Liver (tissue), 9 donors: ENCODE data around the gene ZSWIM4. TPM values are rescaled to one million over a fixed set of nuclear protein-coding genes. Genes with fewer than 3 reads are reported as not detected.

Experiments used
- DNase-seq: peaks from one replicate; pipeline ENCODE4 v3.0.0-alpha.2; 2017; ENCODE audit warnings: low spot score
- H3K27ac ChIP-seq, 2 donors: one replicate each; pipeline ENCODE4 v1.7.0; 2013; ENCODE audit warnings: inconsistent platforms in 2 of 2, low read length in 2 of 2, control low read depth in 1 of 2, low read depth in 1 of 2, mild to moderate bottlenecking in 1 of 2
- H3K27me3 ChIP-seq, 4 donors: one replicate each; pipeline versions ENCODE4 v1.6.1 to v1.7.0; 2013; ENCODE audit warnings: low read length in 3 of 4, inconsistent platforms in 1 of 4, mild to moderate bottlenecking in 1 of 4, moderate library complexity in 1 of 4; ENCODE audit not compliant: control insufficient read depth in 4 of 4, insufficient read depth in 4 of 4
- H3K36me3 ChIP-seq, 4 donors: one replicate each; pipeline versions ENCODE4 v1.6.1 to v1.7.0; 2013; ENCODE audit warnings: low read length in 3 of 4, mild to moderate bottlenecking in 3 of 4, low read depth in 1 of 4, moderate library complexity in 1 of 4; ENCODE audit not compliant: control insufficient read depth in 4 of 4, insufficient read depth in 3 of 4
- H3K4me1 ChIP-seq, 4 donors: one replicate each; pipeline versions ENCODE4 v1.6.1 to v1.7.0; 2013; ENCODE audit warnings: low read length in 3 of 4, mild to moderate bottlenecking in 3 of 4, moderate library complexity in 1 of 4; ENCODE audit not compliant: control insufficient read depth in 4 of 4, insufficient read depth in 4 of 4
- H3K4me3 ChIP-seq, 3 donors: one replicate each; pipeline versions ENCODE4 v1.6.1 to v1.7.0; 2013; ENCODE audit warnings: low read length in 3 of 3, control low read depth in 1 of 3, low read depth in 1 of 3, mild to moderate bottlenecking in 1 of 3
- H3K9ac ChIP-seq, 2 donors: one replicate each; pipeline ENCODE4 v1.7.0; 2013; ENCODE audit warnings: low read length in 2 of 2, mild to moderate bottlenecking in 2 of 2, moderate library complexity in 2 of 2, control low read depth in 1 of 2, low read depth in 1 of 2
- H3K9me3 ChIP-seq, 4 donors: one replicate each; pipeline versions ENCODE4 v1.6.1 to v1.7.0; 2013; ENCODE audit warnings: low read length in 3 of 4; ENCODE audit not compliant: control insufficient read depth in 4 of 4
- ATF3 ChIP-seq: IDR thresholded peaks from 2 replicates; pipeline ENCODE4 v1.6.1; 2016; ENCODE audit warnings: antibody characterized with exemption
- CTCF ChIP-seq: fragments of 150-350 bp; IDR thresholded peaks from 2 replicates; pipeline ENCODE4 v1.5.1; 2017; ENCODE audit warnings: improper control_type of control experiment, low read depth, low read length; ENCODE audit not compliant: missing input control
- EGR1 ChIP-seq, 2 donors: IDR thresholded peaks; 2 replicates each; pipeline ENCODE4 v1.6.1; 2016 to 2018; ENCODE audit warnings: antibody characterized with exemption in 2 of 2, low read depth in 2 of 2
- FOXA1 ChIP-seq: IDR thresholded peaks from 2 replicates; pipeline ENCODE4 v1.6.1; 2016; ENCODE audit warnings: antibody characterized with exemption
- FOXA2 ChIP-seq: IDR thresholded peaks from 2 replicates; pipeline ENCODE4 v1.6.1; 2016; ENCODE audit warnings: antibody characterized with exemption
- GABPA ChIP-seq, 2 donors: IDR thresholded peaks in 1 of 2; conservative IDR thresholded peaks in 1 of 2; 2 replicates each; pipeline ENCODE4 v1.6.1; 2016; ENCODE audit warnings: antibody characterized with exemption in 2 of 2, mild to moderate bottlenecking in 1 of 2, moderate library complexity in 1 of 2
- HNF4A ChIP-seq, 2 donors: conservative IDR thresholded peaks; 2 replicates each; pipeline ENCODE4 v1.6.1; 2016; ENCODE audit warnings: antibody characterized with exemption in 2 of 2, mild to moderate bottlenecking in 2 of 2
- HNF4G ChIP-seq: IDR thresholded peaks from 2 replicates; pipeline ENCODE4 v1.6.1; 2016; ENCODE audit warnings: antibody characterized with exemption
- JUND ChIP-seq, 2 donors: IDR thresholded peaks; 2 replicates each; pipeline ENCODE4 v1.6.1; 2016; ENCODE audit warnings: antibody characterized with exemption in 2 of 2
- MAX ChIP-seq: IDR thresholded peaks from 2 replicates; pipeline ENCODE4 v1.6.1; 2016; ENCODE audit warnings: antibody characterized with exemption
- NR2F2 ChIP-seq: IDR thresholded peaks from 2 replicates; pipeline ENCODE4 v1.6.1; 2016; ENCODE audit warnings: antibody characterized with exemption
- RAD21 ChIP-seq, 2 donors: IDR thresholded peaks; 2 replicates each; pipeline ENCODE4 v1.6.1; 2016; ENCODE audit warnings: antibody characterized with exemption in 2 of 2, mild to moderate bottlenecking in 2 of 2
- REST ChIP-seq: IDR thresholded peaks from 2 replicates; pipeline ENCODE4 v1.6.1; 2016; ENCODE audit warnings: antibody characterized with exemption, mild to moderate bottlenecking
- RXRA ChIP-seq, 2 donors: IDR thresholded peaks; 2 replicates each; pipeline ENCODE4 v1.6.1; 2017 to 2018; ENCODE audit warnings: antibody characterized with exemption in 2 of 2, mild to moderate bottlenecking in 1 of 2
- SP1 ChIP-seq: IDR thresholded peaks from 2 replicates; pipeline ENCODE4 v1.6.1; 2018; ENCODE audit warnings: antibody characterized with exemption, mild to moderate bottlenecking
- TAF1 ChIP-seq: conservative IDR thresholded peaks from 2 replicates; pipeline ENCODE4 v1.6.1; 2016; ENCODE audit warnings: antibody characterized with exemption, mild to moderate bottlenecking
- YY1 ChIP-seq: IDR thresholded peaks from 2 replicates; pipeline ENCODE4 v1.6.1; 2016; ENCODE audit warnings: antibody characterized with exemption, mild to moderate bottlenecking
- ZBTB33 ChIP-seq: IDR thresholded peaks from 2 replicates; pipeline ENCODE4 v1.6.1; 2016; ENCODE audit warnings: antibody characterized with exemption
- WGBS: extraction: QIAGEN DNeasy Blood & Tissue Kit; methylation state at CpG from one replicate; pipeline ENCODE4 v1.1.7; 2013; 5-methylcytosine and 5-hydroxymethylcytosine counted together
- polyA plus RNA-seq, 2 donors: library from polyadenylated mRNA; stranded (reverse) in 1 of 2; unstranded in 1 of 2; fragments of 200-250 nt in 1 of 2; fragments of >200 nt in 1 of 2; fragmentation: Nextera tagmentation in 1 of 2; extraction: Ambion mirVana in 1 of 2; gene quantifications; one replicate each; pipeline versions ENCODE4 v1.2.1 to v1.2.3, GENCODE V29; 2013 to 2015
- total RNA-seq, 2 donors: library from RNA; depleted of rRNA; stranded (reverse); fragments of >200 nt; gene quantifications; one replicate each; pipeline ENCODE4 v1.2.3, GENCODE V29; 2014
- donor health status: healthy.
- donor health status: healthy.
- donor health status: healthy.
- donor health status: healthy.
- donor health status: healthy.

ZSWIM4 gene
- total and polyA plus RNA-seq, 4 donors = 0.14 to 2.2 (median 1.2) TPM

GRCh38 chr19:13747098-13747453, 48.2 kb upstream of the ZSWIM4 start:
- no peaks in the 10 kb centered on the region for H3K9me3 ChIP-seq
- peak overlapping the region in 2 of 3 donors; percentile 83 to 97 for H3K4me3 ChIP-seq
- WGBS = 92% methylated on average over 8 of the region's 8 CpGs
- H3K4me1 ChIP-seq = peaks cover 3 to 10% (median 6%) of the 10 kb centered on the region in 4 donors
- H3K36me3 ChIP-seq = peaks cover 0 to 6% (median 0%) of the 10 kb centered on the region in 4 donors
- TF ChIP-seq FOXA2 = no peak
- H3K27me3 ChIP-seq = no peaks in the 10 kb centered on the region
- DNase-seq = no peak
- H3K9ac ChIP-seq = no peak overlapping the region
- peak overlapping the region in 1 of 2 donors; percentile 64 for H3K27ac ChIP-seq

- 1% methylated on average over 25 of the region's 25 CpGs for WGBS
- Histone ChIP-seq H3K4me1 (peaks cover 3 to 10% (median 6%) of the 10 kb centered on the region in 4 donors), H3K36me3 (peaks cover 0 to 11% (median 3%) of the 10 kb centered on the region in 4 donors), H3K27ac (peak overlapping the region; percentile 52 to 92), H3K4me3 (peak overlapping the region; percentile 65 to 97 (median 83)), H3K27me3 (no peaks in the 10 kb centered on the region), H3K9me3 (no peaks in the 10 kb centered on the region), H3K9ac (peak overlapping the region; percentile 66 to 96)
- no peak for TF ChIP-seq ZBTB33
- TF ChIP-seq FOXA2 = no peak
- no peak for TF ChIP-seq CTCF
- TF ChIP-seq RXRA (IDR thresholded peaks at IDR 0.05) = no peak
- no peak for TF ChIP-seq MAX
- no peak for TF ChIP-seq YY1
- no peak for TF ChIP-seq FOXA1
- no peak for TF ChIP-seq REST
- no peak for TF ChIP-seq NR2F2
- no peak for TF ChIP-seq RAD21 (IDR thresholded peaks at IDR 0.05)
- no peak for TF ChIP-seq TAF1
- TF ChIP-seq EGR1 (IDR thresholded peaks at IDR 0.05; ENCODE audit: low read depth in 2 of 2) = no peak
- TF ChIP-seq ATF3 = no peak
- TF ChIP-seq GABPA (IDR thresholded peaks at IDR 0.05 in 1 of 2, conservative IDR thresholded peaks at IDR 0.05 in 1 of 2) = no peak
- TF ChIP-seq JUND (IDR thresholded peaks at IDR 0.05) = no peak
- no peak for TF ChIP-seq HNF4G
- TF ChIP-seq SP1 = no peak
- TF ChIP-seq HNF4A (conservative IDR thresholded peaks at IDR 0.05) = no peak
- DNase-seq = no peak
These were observed 46.9 kb upstream of the ZSWIM4 start for GRCh38 chr19:13748169-13748828.
